Measurements from ENCODE around the gene UBR4.
A peak's percentile ranks its signal among the peaks of the same experiment; 100 is the strongest.

- no peak for TF ChIP-seq USF2 (IDR thresholded peaks at IDR 0.05)
- TF ChIP-seq, protein P1, sequence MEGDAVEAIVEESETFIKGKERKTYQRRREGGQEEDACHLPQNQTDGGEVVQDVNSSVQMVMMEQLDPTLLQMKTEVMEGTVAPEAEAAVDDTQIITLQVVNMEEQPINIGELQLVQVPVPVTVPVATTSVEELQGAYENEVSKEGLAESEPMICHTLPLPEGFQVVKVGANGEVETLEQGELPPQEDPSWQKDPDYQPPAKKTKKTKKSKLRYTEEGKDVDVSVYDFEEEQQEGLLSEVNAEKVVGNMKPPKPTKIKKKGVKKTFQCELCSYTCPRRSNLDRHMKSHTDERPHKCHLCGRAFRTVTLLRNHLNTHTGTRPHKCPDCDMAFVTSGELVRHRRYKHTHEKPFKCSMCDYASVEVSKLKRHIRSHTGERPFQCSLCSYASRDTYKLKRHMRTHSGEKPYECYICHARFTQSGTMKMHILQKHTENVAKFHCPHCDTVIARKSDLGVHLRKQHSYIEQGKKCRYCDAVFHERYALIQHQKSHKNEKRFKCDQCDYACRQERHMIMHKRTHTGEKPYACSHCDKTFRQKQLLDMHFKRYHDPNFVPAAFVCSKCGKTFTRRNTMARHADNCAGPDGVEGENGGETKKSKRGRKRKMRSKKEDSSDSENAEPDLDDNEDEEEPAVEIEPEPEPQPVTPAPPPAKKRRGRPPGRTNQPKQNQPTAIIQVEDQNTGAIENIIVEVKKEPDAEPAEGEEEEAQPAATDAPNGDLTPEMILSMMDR (IDR thresholded peaks at IDR 0.05): no peak
- TF ChIP-seq CHD4 (IDR thresholded peaks at IDR 0.05; ENCODE audit: borderline replicate concordance): no peak
- peak; percentile 41; the same call in 1 of the 2 replicates for TF ChIP-seq FOXS1 (CRISPR knock-in tag; IDR thresholded peaks at IDR 0.05)
- TF ChIP-seq, protein P2, sequence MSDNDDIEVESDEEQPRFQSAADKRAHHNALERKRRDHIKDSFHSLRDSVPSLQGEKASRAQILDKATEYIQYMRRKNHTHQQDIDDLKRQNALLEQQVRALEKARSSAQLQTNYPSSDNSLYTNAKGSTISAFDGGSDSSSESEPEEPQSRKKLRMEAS (IDR thresholded peaks at IDR 0.05): peak; percentile 99
- TF ChIP-seq RAD21 (conservative IDR thresholded peaks at IDR 0.05 in 1 of 2, IDR thresholded peaks at IDR 0.05 in 1 of 2): no peak
- peak; percentile 63 for TF ChIP-seq POLR2A (IDR thresholded peaks at IDR 0.05; ENCODE audit: low read length)
- no peak for TF ChIP-seq EP300 (IDR thresholded peaks at IDR 0.05)
- no peak for TF ChIP-seq POLR2AphosphoS2 (conservative IDR thresholded peaks at IDR 0.05; ENCODE audit: low read length)
- TF ChIP-seq JUN (IDR thresholded peaks at IDR 0.05): peak; percentile 72 to 94
- no peak for TF ChIP-seq NR3C1 (IDR thresholded peaks at IDR 0.05)
- no peak for TF ChIP-seq HOXA7 (CRISPR knock-in tag; IDR thresholded peaks at IDR 0.05)
- TF ChIP-seq HDAC2 (IDR thresholded peaks at IDR 0.05): no peak; the same call in 1 of the 2 replicates
Observed at GRCh38 chr1:19251305-19252196, 41.5 kb upstream of the UBR4 start, which contains the start of the genes EMC1 and MRTO4.
